ENCODE results near the gene JAM3. TPM values are rescaled to one million over a fixed set of nuclear protein-coding genes. Genes with fewer than 3 reads are reported as not detected.

Gene JAM3
- total RNA-seq, 3 donors from 2014 or later (not counting 1 experiment from before 2014, with no cell fraction given): 2.1 to 3.8 (median 2.4) TPM

DNA sequence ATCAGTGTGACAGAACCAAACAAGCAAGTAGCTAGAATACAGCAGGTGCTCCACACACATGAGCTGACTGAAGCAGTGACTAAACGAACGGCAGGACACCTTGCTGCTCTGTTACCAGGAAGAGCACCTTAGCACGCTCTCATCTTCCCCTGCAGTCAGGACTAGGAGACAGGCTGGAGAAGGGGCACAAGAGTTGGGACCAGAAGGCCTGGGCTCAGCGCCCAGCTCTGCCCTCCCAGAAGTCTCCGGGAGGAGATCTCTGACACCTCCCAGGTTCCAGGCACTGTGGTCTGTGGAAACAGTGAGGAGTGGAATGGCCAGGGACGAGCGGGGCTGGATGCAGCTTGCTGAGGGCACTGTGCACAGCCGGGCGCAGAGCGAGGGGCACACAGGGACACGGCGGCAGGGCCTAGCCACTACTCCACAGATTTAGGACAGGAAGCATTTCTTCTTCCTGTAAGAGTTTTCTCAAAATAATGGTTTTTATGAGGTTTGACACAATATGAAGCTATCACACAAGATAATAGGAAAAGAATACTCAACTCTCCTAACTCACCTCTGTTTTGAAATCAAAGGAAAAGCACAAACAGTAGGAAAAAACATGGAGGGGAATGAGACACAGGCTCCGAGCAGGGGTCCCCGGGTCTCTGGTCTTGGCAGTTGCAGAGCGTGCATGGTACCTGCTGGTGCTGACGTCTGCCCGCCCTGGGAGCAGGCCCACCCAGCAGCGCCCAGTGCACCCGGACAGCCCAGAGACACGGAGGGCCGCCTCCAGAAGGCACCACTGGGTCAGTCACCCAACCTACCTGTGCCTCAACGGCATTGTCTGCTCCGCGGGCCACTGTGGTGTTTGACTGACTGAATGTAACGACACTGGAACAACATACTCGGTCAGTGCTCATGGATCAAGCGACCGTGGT, 87.3 kb downstream of the JAM3 start:
- WGBS (ENCODE audit: insufficient coverage): 98% methylated on average over 28 of the region's 28 CpGs
- Histone ChIP-seq H3K27me3 (ENCODE audit: control insufficient read depth, insufficient read depth, low read length) (no peaks in the 10 kb centered on the region), H3K27ac (ENCODE audit: low read length) (no peak overlapping the region), H3K4me3 (ENCODE audit: low read length) (no peak overlapping the region), H3K36me3 (ENCODE audit: control insufficient read depth, insufficient read depth, low read length) (peaks cover 63% of the 10 kb centered on the region), H3K4me1 (ENCODE audit: control insufficient read depth, insufficient read depth, low read length) (no peaks in the 10 kb centered on the region), H3K9me3 (ENCODE audit: control insufficient read depth, insufficient read depth, low read length) (no peaks in the 10 kb centered on the region)
- H3K4me1 Mint-ChIP-seq: no peaks in the 10 kb centered on the region
- no peak for ATAC-seq
- no peaks in the 10 kb centered on the region for H3K9me3 Mint-ChIP-seq
- no peak overlapping the region for H3K27ac Mint-ChIP-seq
- no peak for TF ChIP-seq CTCF (IDR thresholded peaks at IDR 0.05)
- H3K27me3 Mint-ChIP-seq (ENCODE audit: low read depth in 2 of 2): no peaks in the 10 kb centered on the region
- H3K4me3 Mint-ChIP-seq: no peak overlapping the region
- peaks cover 17% of the 10 kb centered on the region for H3K36me3 Mint-ChIP-seq
- DNase-seq: no peak
- intact Hi-C loops (cut with micrococcal nuclease): no loop called here

DNA sequence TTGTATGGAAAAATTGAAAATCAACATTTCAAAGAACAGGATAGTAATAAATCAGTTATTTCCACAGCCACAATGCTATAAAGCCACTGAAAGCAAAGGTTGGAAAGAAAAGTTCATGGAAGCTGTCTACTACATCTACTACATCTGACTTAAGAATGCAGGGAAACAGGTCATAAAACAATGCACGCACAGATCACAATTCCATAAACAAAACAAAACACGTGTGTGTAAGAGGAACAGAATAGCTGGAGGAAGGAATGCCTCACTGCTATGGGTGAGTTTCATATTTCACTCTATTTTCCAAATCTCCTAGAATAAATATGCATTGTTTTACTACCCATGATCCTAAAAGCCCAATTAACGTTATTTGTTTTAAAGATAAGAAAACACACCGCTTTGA, 88.6 kb downstream of the JAM3 start:
- H3K4me3 Mint-ChIP-seq: no peak overlapping the region
- no peak overlapping the region for H3K27ac Mint-ChIP-seq
- no peak for TF ChIP-seq CTCF (IDR thresholded peaks at IDR 0.05)
- H3K9me3 ChIP-seq (ENCODE audit: control insufficient read depth, insufficient read depth, low read length): no peaks in the 10 kb centered on the region
- H3K4me3 ChIP-seq (ENCODE audit: low read length): no peak overlapping the region
- no peak overlapping the region for H3K27ac ChIP-seq (ENCODE audit: low read length)
- H3K27me3 ChIP-seq (ENCODE audit: control insufficient read depth, insufficient read depth, low read length): no peaks in the 10 kb centered on the region
- H3K36me3 ChIP-seq (ENCODE audit: control insufficient read depth, insufficient read depth, low read length): peaks cover 71% of the 10 kb centered on the region
- no peaks in the 10 kb centered on the region for H3K4me1 ChIP-seq (ENCODE audit: control insufficient read depth, insufficient read depth, low read length)
- H3K4me1 Mint-ChIP-seq: no peaks in the 10 kb centered on the region
- ATAC-seq (no peak), DNase-seq (no peak)
- no peaks in the 10 kb centered on the region for H3K27me3 Mint-ChIP-seq (ENCODE audit: low read depth in 2 of 2)
- no peaks in the 10 kb centered on the region for H3K9me3 Mint-ChIP-seq
- intact Hi-C loops (cut with micrococcal nuclease): no loop called here
- 100% methylated on average over 1 of the region's 4 CpGs for WGBS (ENCODE audit: insufficient coverage)
- H3K36me3 Mint-ChIP-seq: peaks cover 17% of the 10 kb centered on the region

- no peak for ATAC-seq
- peaks cover 17% of the 10 kb centered on the region for H3K36me3 Mint-ChIP-seq
- Histone ChIP-seq H3K4me3 (ENCODE audit: low read length) (no peak overlapping the region), H3K27me3 (ENCODE audit: control insufficient read depth, insufficient read depth, low read length) (no peaks in the 10 kb centered on the region), H3K9me3 (ENCODE audit: control insufficient read depth, insufficient read depth, low read length) (no peaks in the 10 kb centered on the region), H3K36me3 (ENCODE audit: control insufficient read depth, insufficient read depth, low read length) (peaks cover 71% of the 10 kb centered on the region), H3K4me1 (ENCODE audit: control insufficient read depth, insufficient read depth, low read length) (no peaks in the 10 kb centered on the region), H3K27ac (ENCODE audit: low read length) (no peak overlapping the region)
- no peaks in the 10 kb centered on the region for H3K27me3 Mint-ChIP-seq (ENCODE audit: low read depth in 2 of 2)
- 98% methylated on average over 9 of the region's 9 CpGs for WGBS (ENCODE audit: insufficient coverage)
- H3K4me3 Mint-ChIP-seq: no peak overlapping the region
- DNase-seq: no peak
- H3K27ac Mint-ChIP-seq: no peak overlapping the region
- intact Hi-C loops (cut with micrococcal nuclease): no loop called here
- TF ChIP-seq CTCF (IDR thresholded peaks at IDR 0.05): no peak
- no peaks in the 10 kb centered on the region for H3K9me3 Mint-ChIP-seq
- H3K4me1 Mint-ChIP-seq: no peaks in the 10 kb centered on the region
Observed at GRCh38 chr11:134158023-134158422, 89.2 kb downstream of the JAM3 start.
